Measurements from ENCODE around the gene TSNAX.
"Not testable (repeated sequence)": the region's sequence is repeated elsewhere in the genome, so short reads cannot be mapped to it uniquely, and the experiment has no call there.

TSNAX gene
- total RNA-seq = 17.8 to 81.8 (median 44.4) reads per million in 18 experiments

- DNase-seq = peak; percentile 90 to 96
Measured at GRCh38 chr1:231528172-231529029, at the start of gene TSNAX. Gene TSNAX, plus strand, starts transcription at chr1:231528669. Its CDS starts 142 bp downstream, at chr1:231528811.

GRCh38 chr1:231478811-231479210, 49.7 kb upstream of the TSNAX start:
- no peak for DNase-seq

GRCh38 chr1:231480008-231480407, 48.5 kb upstream of the TSNAX start:
- DNase-seq = no peak

GRCh38 chr1:231481289-231481688, 47.2 kb upstream of the TSNAX start:
- DNase-seq = no peak

GRCh38 chr1:231485029-231485784, 43.3 kb upstream of the TSNAX start:
- no peak for DNase-seq

GRCh38 chr1:231487019-231487418, 41.5 kb upstream of the TSNAX start:
- DNase-seq = peak; percentile 33 to 66

- no peak for DNase-seq
Measured at GRCh38 chr1:231487910-231488309, 40.6 kb upstream of the TSNAX start.

GRCh38 chr1:231493421-231494185, 34.9 kb upstream of the TSNAX start:
- DNase-seq = peak; percentile 23 to 31

GRCh38 chr1:231494439-231495110, 33.9 kb upstream of the TSNAX start:
- no peak for DNase-seq

- DNase-seq = no peak
Measured at GRCh38 chr1:231497629-231498152, 30.8 kb upstream of the TSNAX start.

GRCh38 chr1:231499148-231499763, 29.2 kb upstream of the TSNAX start:
- DNase-seq = no peak

GRCh38 chr1:231500666-231501065, 27.8 kb upstream of the TSNAX start:
- DNase-seq = no peak

GRCh38 chr1:231503168-231503567, 25.3 kb upstream of the TSNAX start:
- DNase-seq = not testable (repeated sequence)

GRCh38 chr1:231507476-231508355, 20.8 kb upstream of the TSNAX start:
- DNase-seq = no peak

- DNase-seq = no peak
Measured at GRCh38 chr1:231508497-231508896, 20.0 kb upstream of the TSNAX start.

GRCh38 chr1:231508941-231509340, 19.5 kb upstream of the TSNAX start:
- no peak for DNase-seq

GRCh38 chr1:231512147-231512698, 16.2 kb upstream of the TSNAX start:
- DNase-seq = no peak

GRCh38 chr1:231515748-231516147, 12.7 kb upstream of the TSNAX start:
- peak; percentile 66 to 74 for DNase-seq

- no peak for DNase-seq
Measured at GRCh38 chr1:231517076-231517475, 11.4 kb upstream of the TSNAX start.

GRCh38 chr1:231518485-231519034, 9.9 kb upstream of the TSNAX start:
- no peak for DNase-seq

Measured in inflammatory macrophage (primary cell).